GM18951 (cell line): ENCODE data around the gene VSIG4.

Experiments used
- POLR2A ChIP-seq: IDR thresholded peaks from 4 replicates; pipeline ENCODE4 v1.6.1; 2011; ENCODE audit warnings: mild to moderate bottlenecking; ENCODE audit not compliant: insufficient read length, insufficient read depth; ENCODE audit errors: extremely low read depth
- in situ Hi-C: fragments of 300-500 bp; cut with MboI; formaldehyde crosslinking; loops from one replicate; pipeline ENCODE4 v1.12.0; 2022; ENCODE audit warnings: low sequenced_read_pairs, mixed read lengths, inconsistent platforms; ENCODE audit not compliant: unreplicated experiment

VSIG4 gene

DNA sequence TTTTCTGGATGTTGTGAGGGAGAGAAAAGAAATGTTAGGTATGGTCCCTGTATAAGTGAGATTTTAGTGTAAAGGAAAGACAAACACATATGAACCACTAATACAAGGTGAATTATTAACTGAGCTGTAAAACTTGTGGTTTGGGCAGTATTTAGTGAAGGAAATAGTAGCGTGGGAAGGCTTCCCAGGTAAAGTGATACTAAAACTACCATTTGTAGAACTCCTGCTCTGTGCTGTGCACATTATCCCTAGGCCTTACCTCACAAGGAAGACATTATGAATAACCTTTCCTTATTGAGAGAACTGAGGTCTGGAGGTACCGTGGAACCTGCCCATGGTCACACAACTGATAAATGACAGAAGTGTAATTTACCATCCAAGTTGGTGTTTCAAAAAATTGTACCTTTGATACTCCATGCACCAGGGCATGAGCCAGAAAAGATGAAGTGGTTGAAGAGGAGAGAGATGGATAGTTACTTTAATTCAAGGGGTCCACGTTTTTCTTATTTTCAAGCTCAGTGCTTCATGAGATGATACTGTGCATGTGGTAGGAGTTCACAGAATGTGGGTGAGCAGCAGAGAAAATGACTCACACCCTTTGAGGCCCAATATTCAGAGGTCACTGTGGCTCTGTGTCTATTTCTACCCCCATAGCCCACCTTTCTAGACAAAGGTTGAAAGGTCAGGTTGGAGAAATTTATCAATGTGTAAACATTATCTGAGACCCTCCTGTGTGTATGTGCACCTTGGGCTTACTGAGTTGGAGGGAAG is 2.6 kb upstream of the VSIG4 start:
- in situ Hi-C loops = no loop called here
- TF ChIP-seq POLR2A = no peak

GRCh38 chrX:66038115-66038514 is 1.8 kb downstream of the VSIG4 start:
- in situ Hi-C loops = no loop called here
- TF ChIP-seq POLR2A = no peak

DNA sequence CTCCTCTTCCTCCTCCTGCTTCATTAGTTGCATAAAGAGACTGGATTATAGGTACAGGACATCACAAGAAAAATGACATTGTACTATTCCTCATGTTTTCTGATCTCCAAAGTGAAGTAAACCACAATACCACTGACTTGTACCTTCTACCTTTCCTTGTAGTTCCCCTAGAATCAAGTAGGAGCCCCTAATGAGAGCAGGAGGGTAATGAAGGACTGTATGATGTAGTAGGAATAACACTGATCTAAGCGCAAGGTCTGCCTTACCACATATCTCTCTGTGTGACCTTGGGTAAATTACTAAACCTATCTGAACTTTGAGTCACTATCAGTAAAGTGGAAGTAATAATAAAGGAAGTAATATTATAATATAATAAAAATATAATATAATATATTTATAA is 3.6 kb downstream of the VSIG4 start:
- no peak for TF ChIP-seq POLR2A
- in situ Hi-C loops = no loop called here

- TF ChIP-seq POLR2A = no peak
- in situ Hi-C loops = no loop called here
These were observed 4.2 kb downstream of the VSIG4 start for GRCh38 chrX:66035667-66036066.

DNA sequence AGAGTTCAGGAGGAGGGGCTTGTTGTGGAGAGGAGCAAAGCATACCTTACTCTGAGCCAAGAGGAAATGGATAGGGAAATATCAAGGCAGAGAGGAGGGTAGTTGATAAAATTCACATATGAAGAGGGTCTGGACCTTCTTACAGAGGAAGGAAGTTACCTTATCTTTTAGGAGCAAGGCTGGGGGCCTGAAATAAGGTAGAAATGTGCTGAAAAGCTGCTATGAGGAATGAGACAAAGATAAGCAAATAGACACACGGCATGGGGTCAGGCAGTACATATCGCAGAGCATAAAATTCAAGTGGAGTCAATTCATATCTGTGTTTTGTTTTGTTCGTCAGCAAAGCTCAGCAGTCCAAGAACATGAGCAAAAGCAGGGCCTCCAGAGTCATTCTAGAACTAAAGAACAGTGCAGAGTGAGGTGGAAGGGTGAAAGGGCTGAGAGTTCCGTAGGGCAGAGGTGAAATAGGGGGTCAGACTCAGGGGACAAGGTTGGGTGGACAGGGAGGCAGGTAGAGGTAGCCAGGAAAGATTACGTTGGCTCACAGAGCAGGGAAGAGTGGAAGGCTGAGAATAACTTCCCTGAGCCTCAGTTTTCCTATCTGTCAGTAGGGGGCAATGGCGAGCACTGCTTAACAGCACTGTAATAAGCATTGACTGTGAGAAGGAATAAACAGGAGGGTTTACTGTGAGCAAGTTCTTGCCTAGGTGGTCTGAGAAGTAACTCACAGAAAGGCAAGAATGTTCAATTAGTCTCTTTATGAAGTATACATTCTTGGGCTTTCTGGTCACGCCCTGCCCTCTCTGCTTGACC is 9.2 kb downstream of the VSIG4 start:
- in situ Hi-C loops = no loop called here
- TF ChIP-seq POLR2A = no peak

GRCh38 chrX:66028936-66029335 is 10.9 kb downstream of the VSIG4 start:
- in situ Hi-C loops = no loop called here

GRCh38 chrX:66024570-66024969 is 15.3 kb downstream of the VSIG4 start:
- in situ Hi-C loops = loop anchor here (25.0 kb wide), 1 partner anchor 388 kb away; no protein-coding TSS in a partner anchor
- no peak for TF ChIP-seq POLR2A

More at GRCh38 chrX:66028936-66029335, 10.9 kb downstream of the VSIG4 start:
- TF ChIP-seq POLR2A = no peak

- in situ Hi-C loops = loop anchor here (25.0 kb wide), 1 partner anchor 388 kb away; no protein-coding TSS in a partner anchor
- TF ChIP-seq POLR2A = no peak
These were observed 15.8 kb downstream of the VSIG4 start for GRCh38 chrX:66024092-66024467.

DNA sequence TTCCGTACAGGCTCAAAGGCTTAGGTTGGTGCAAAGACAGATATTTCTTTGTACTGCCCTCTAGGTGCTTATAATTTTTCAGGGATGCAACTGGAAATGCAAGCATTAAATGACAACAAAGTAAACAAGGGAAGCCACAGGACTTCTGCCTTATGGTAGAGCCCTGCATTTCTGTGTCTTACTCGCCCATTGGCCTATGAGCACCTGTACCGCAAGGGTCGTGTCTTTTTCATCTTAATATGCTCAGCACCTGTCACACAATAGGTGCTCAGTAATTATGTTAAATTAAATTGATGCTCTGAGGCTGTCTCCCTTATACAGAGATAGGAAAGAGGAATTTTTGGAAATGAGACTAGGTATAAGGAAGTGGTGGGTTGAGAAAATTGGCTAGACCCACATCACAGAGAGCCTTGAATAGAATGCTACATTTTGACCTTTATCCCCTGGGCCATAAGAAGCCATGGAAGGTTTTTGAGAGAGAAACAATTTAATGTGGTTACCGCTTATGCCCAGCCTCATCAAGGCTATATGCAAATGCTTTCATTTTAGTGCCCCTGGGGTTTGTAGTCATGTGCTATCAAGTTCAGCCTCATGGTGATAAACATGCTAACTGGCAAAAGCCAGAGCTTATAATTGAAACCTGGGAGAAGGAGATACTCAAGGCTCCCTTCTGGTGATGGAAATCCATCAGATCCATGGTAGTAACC is 16.3 kb downstream of the VSIG4 start:
- in situ Hi-C loops = loop anchor here (25.0 kb wide), 1 partner anchor 389 kb away; no protein-coding TSS in a partner anchor
- no peak for TF ChIP-seq POLR2A

DNA sequence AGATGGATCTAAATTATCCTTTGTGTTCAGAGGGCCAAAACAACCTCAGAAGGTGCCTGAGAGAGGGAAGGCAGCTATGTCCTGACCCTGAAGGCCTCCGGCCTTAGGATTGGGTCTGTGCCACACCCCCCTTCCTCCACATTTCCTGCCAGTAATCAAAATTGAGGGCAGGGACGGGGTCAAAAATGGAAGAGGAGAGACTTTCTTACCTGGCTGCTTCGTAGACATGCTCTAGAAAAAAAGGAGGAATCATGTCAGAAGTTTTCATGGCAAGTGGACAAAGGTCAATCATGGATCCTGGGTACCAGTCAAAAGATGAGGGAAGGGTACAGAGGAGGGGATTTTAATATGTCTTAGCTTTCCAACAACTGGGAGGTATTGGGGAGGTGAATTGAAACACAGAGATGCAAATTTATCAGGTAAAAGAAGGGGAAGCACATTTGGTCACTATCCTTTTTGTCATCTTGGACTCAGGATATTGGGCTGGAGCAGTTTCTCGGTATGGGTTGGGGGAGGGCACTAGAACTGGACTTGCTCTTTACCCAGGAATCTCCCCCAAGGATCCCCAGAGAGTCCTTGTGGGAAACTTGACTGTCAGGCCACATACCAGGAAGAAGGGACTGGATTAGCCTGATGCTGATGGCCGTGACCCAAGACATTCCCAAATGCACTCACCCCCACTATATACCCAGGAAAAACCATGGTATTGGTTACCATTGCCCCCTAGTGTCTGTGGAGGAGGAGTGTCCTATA is 17.1 kb downstream of the VSIG4 start:
- in situ Hi-C loops = loop anchor here (25.0 kb wide), 1 partner anchor 389 kb away; no protein-coding TSS in a partner anchor
- no peak for TF ChIP-seq POLR2A

DNA sequence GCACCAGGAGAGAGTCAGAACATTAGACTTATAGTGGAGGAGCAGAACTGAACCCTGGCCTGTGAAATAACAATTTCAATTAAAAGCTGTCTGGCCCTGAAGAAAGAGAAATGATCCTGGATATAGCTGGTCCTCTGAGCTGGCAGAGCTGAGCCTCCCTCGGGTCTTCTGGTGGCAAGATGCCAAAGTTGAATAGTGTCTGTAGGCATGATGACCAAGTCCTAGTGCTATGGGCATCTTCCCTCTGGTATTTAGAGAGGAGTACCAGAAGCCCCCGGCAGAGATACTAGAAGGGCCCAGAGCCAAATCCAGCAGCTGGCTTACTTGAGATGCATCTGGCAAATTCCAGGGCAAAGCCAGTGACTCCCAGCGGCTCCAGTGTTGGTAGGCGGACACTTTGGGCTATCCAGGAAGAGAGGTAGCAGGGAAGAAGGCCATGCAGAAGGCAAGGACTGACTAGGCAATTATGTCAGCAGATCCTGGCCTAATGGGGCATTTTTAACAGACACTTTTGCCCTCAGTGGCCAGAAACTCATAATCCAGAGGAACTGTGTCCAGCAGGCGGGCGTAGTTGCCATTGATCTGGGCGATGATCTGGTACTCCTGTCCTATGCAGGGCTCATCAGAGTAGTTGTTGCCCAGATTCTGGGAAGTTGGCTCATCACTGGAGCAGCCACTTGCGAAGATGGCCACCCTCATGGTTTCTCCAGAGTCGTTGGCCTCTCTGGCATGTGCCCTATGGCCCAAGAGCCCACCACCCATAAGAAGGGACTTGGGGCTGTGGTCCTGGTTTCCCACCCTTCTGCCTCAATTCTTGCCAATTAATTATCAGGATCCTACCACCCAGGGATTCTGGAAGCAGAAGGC is 17.9 kb downstream of the VSIG4 start:
- no peak for TF ChIP-seq POLR2A
- in situ Hi-C loops = loop anchor here (25.0 kb wide), 1 partner anchor 390 kb away; no protein-coding TSS in a partner anchor

DNA sequence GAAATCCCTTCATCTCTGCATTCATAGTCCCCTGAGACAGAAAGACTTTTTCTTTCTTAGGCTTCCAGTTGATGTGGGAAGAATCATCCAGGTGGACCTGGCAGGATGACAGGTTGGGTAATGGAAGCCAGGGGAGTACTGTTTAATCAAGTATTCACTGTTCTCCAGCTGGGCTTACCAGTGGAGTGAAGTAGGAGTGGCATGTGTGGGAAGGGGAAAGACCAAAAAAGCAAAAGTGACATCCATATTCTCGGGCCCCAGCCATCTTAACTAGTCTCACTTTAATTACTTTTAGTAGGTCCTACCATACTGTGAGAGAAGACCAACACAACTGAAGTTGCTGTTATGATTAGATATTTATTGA is 18.5 kb downstream of the VSIG4 start:
- TF ChIP-seq POLR2A = no peak
- in situ Hi-C loops = loop anchor here (25.0 kb wide), 1 partner anchor 391 kb away; no protein-coding TSS in a partner anchor
